ENCODE data around the gene KPRP. TPM values are rescaled to one million over a fixed set of nuclear protein-coding genes. Genes with fewer than 3 reads are reported as not detected.

KPRP gene
- total and polyA plus RNA-seq, 7 donors, result 0.17 TPM; not detected in 6

DNA sequence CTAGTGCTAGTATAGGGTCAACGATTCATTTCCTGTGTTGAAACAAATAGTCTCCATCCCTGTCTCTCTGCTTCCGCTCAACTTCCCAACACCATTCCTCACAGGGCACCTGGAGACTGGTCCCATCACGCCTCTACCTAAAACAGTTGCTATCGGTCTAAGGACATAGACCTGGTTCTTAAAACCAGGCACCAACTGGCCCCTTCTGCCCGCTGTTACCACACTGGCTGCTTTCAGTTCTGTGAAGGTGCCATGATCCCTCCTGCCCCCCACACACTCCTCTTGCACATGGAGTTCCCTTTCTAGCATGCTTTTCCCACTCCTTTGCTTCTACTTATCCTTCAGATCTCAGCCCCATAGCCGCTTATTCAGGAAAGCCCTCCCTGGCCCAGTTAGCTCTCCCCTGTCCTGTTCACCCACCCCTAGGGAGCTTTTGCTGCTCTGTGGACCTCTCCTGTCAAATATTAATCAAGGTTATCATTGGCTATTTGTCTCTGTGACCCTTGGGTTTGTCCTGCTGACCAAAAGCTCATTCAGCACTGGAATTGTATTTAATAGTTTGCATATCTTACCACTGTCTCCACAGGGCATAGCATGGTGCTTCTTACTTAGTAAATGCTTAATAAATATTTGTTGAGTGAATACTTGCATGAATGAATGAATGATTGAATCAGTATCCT lies 11.9 kb upstream of the KPRP start:
- 83 to 85% (median 85%) methylated on average over 6 of the region's 6 CpGs for WGBS, 3 donors
- Histone ChIP-seq H3K4me1 (no peaks in the 10 kb centered on the region), H3K36me3 (ENCODE audit: insufficient read depth in 1 of 2, low read depth in 1 of 2) (no peaks in the 10 kb centered on the region), H3K9me3 (no peaks in the 10 kb centered on the region), H3K4me3 (no peak overlapping the region), H3K27ac (no peak overlapping the region), H3K27me3 (ENCODE audit: insufficient read depth in 3 of 3, low read length in 2 of 3) (no peaks in the 10 kb centered on the region)
- no peak for DNase-seq
- no peak for ATAC-seq
- TF ChIP-seq CTCF (IDR thresholded peaks at IDR 0.05), result no peak
- intact Hi-C loops (cut with DNase I), result no loop called here

- Histone ChIP-seq H3K9me3 (no peaks in the 10 kb centered on the region), H3K4me3 (no peak overlapping the region), H3K4me1 (no peaks in the 10 kb centered on the region), H3K36me3 (ENCODE audit: insufficient read depth in 1 of 2, low read depth in 1 of 2) (no peaks in the 10 kb centered on the region), H3K27me3 (ENCODE audit: insufficient read depth in 3 of 3, low read length in 2 of 3) (no peaks in the 10 kb centered on the region), H3K27ac (no peak overlapping the region)
- DNase-seq (no peak), ATAC-seq (no peak)
- intact Hi-C loops (cut with DNase I), result no loop called here
- no peak for TF ChIP-seq CTCF (IDR thresholded peaks at IDR 0.05)
- 40 to 59% (median 50%) methylated on average over 1 of the region's 1 CpG for WGBS, 3 donors
Observed at GRCh38 chr1:152747831-152748230, 10.0 kb upstream of the KPRP start.

- no peak overlapping the region for H3K4me3 ChIP-seq
- 56 to 59% (median 59%) methylated on average over 1 of the region's 1 CpG for WGBS, 3 donors
- no peaks in the 10 kb centered on the region for H3K36me3 ChIP-seq (ENCODE audit: insufficient read depth in 1 of 2, low read depth in 1 of 2)
- no peaks in the 10 kb centered on the region for H3K27me3 ChIP-seq (ENCODE audit: insufficient read depth in 3 of 3, low read length in 2 of 3)
- no peaks in the 10 kb centered on the region for H3K4me1 ChIP-seq
- intact Hi-C loops (cut with DNase I), result no loop called here
- ATAC-seq, result no peak
- no peak for DNase-seq
- no peak overlapping the region for H3K27ac ChIP-seq
- H3K9me3 ChIP-seq, result no peaks in the 10 kb centered on the region
- TF ChIP-seq CTCF (IDR thresholded peaks at IDR 0.05), result no peak
Observed at GRCh38 chr1:152752225-152752624, 5.6 kb upstream of the KPRP start.

DNA sequence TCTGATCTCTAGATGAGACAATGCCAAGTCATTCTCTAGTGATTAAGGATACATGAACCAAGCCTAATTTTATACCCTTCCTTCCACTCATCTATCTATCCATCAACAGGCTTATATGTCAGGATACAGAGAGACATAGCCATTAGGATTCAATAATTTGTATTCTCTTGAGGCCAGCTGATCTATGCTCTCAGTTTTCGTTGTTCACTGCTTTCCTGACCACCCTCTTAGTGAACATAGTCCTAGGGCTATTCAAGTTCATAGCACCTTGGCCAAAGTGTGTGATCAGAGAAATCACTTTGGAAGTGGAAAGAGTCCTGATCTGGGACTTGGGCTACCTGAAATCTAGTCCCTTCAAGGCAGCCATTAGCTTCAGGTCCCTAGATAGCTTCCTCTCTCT lies 4.2 kb upstream of the KPRP start:
- intact Hi-C loops (cut with DNase I), result no loop called here
- no peaks in the 10 kb centered on the region for H3K9me3 ChIP-seq
- DNase-seq, result no peak
- ATAC-seq, result no peak
- no peaks in the 10 kb centered on the region for H3K4me1 ChIP-seq
- H3K27me3 ChIP-seq (ENCODE audit: insufficient read depth in 3 of 3, low read length in 2 of 3), result no peaks in the 10 kb centered on the region
- no peak for TF ChIP-seq CTCF (IDR thresholded peaks at IDR 0.05)
- no peaks in the 10 kb centered on the region for H3K36me3 ChIP-seq (ENCODE audit: insufficient read depth in 1 of 2, low read depth in 1 of 2)
- no peak overlapping the region for H3K4me3 ChIP-seq
- H3K27ac ChIP-seq, result no peak overlapping the region
- 16 to 31% (median 24%) methylated on average over 1 of the region's 1 CpG for WGBS, 3 donors

GRCh38 chr1:152756872-152757271 lies 953 bp upstream of the KPRP start:
- DNase-seq (no peak), ATAC-seq (no peak)
- WGBS, 3 donors, result 57 to 73% (median 63%) methylated on average over 1 to 2 of the region's 2 CpGs
- Histone ChIP-seq H3K27me3 (ENCODE audit: insufficient read depth in 3 of 3, low read length in 2 of 3) (no peaks in the 10 kb centered on the region), H3K4me1 (no peaks in the 10 kb centered on the region), H3K27ac (no peak overlapping the region), H3K36me3 (ENCODE audit: insufficient read depth in 1 of 2, low read depth in 1 of 2) (no peaks in the 10 kb centered on the region), H3K9me3 (no peaks in the 10 kb centered on the region), H3K4me3 (no peak overlapping the region)
- no peak for TF ChIP-seq CTCF (IDR thresholded peaks at IDR 0.05)
- intact Hi-C loops (cut with DNase I), result no loop called here

Data from psoas muscle (tissue), 8 donors.